Measurements from ENCODE around the gene BHLHA9. TPM values are rescaled to one million over a fixed set of nuclear protein-coding genes. Genes with fewer than 3 reads are reported as not detected.

BHLHA9 gene
- polyA plus RNA-seq, 1 experiment, result not detected

GRCh38 chr17:1313270-1314005 is 43.2 kb downstream of the BHLHA9 start:
- Histone ChIP-seq H3K4me3 (ENCODE audit: low read depth, low read length) (no peak overlapping the region), H3K27ac (ENCODE audit: low read depth, low read length) (no peak overlapping the region), H3K9me3 (ENCODE audit: control insufficient read depth, insufficient read depth, low read length) (no peaks in the 10 kb centered on the region; the same call in 1 of the 2 replicates), H3K27me3 (ENCODE audit: control insufficient read depth, insufficient read depth, low read length) (peaks cover 19% of the 10 kb centered on the region)
- no peak for TF ChIP-seq CTCF (IDR thresholded peaks at IDR 0.05; ENCODE audit: low read depth, low read length)
- no peak for DNase-seq (ENCODE audit: low read depth, low spot score)
- POLR2A ChIA-PET, result no interaction called here
- CTCF ChIA-PET, result no interaction called here

- ChIA-PET POLR2A (interaction anchor here (0.7 kb wide), 1 partner anchor 59 kb away, joined by 4 read pairs; no protein-coding TSS in a partner anchor), CTCF (no interaction called here)
- Histone ChIP-seq H3K27me3 (ENCODE audit: control insufficient read depth, insufficient read depth, low read length) (peaks cover 21% of the 10 kb centered on the region), H3K9me3 (ENCODE audit: control insufficient read depth, insufficient read depth, low read length) (no peaks in the 10 kb centered on the region; the same call in 1 of the 2 replicates), H3K27ac (ENCODE audit: low read depth, low read length) (no peak overlapping the region), H3K4me3 (ENCODE audit: low read depth, low read length) (no peak overlapping the region)
- TF ChIP-seq CTCF (IDR thresholded peaks at IDR 0.05; ENCODE audit: low read depth, low read length), result no peak
- DNase-seq (ENCODE audit: low read depth, low spot score), result no peak
Observed at GRCh38 chr17:1315409-1315808, 45.2 kb downstream of the BHLHA9 start.

- POLR2A ChIA-PET, result no interaction called here
- no peak for DNase-seq (ENCODE audit: low read depth, low spot score)
- Histone ChIP-seq H3K4me3 (ENCODE audit: low read depth, low read length) (no peak overlapping the region), H3K27ac (ENCODE audit: low read depth, low read length) (no peak overlapping the region), H3K27me3 (ENCODE audit: control insufficient read depth, insufficient read depth, low read length) (peaks cover 21% of the 10 kb centered on the region), H3K9me3 (ENCODE audit: control insufficient read depth, insufficient read depth, low read length) (no peaks in the 10 kb centered on the region; the same call in 1 of the 2 replicates)
- CTCF ChIA-PET, result no interaction called here
- no peak for TF ChIP-seq CTCF (IDR thresholded peaks at IDR 0.05; ENCODE audit: low read depth, low read length)
Observed at GRCh38 chr17:1315891-1316403, 45.7 kb downstream of the BHLHA9 start.

Other genes with a start within 250 kb of the BHLHA9 start
- gene ABR, start 90.5 kb upstream of the BHLHA9 start, polyA plus RNA-seq (2011; rRNA removed), result 64.3 and 71.2 TPM in 2 replicates
- not detected in 2 replicates for gene TRARG1, start 9.2 kb downstream of the BHLHA9 start, polyA plus RNA-seq (2011; rRNA removed)
- 884 and 1,187 TPM in 2 replicates for gene YWHAE, start 129.8 kb downstream of the BHLHA9 start, polyA plus RNA-seq (2011; rRNA removed)
- 88.1 and 110 TPM in 2 replicates for gene CRK, start 185.8 kb downstream of the BHLHA9 start, polyA plus RNA-seq (2011; rRNA removed)
- 147 and 169 TPM in 2 replicates for gene MYO1C, start 222.2 kb downstream of the BHLHA9 start, polyA plus RNA-seq (2011; rRNA removed)
- 23.8 and 25.9 TPM in 2 replicates for gene INPP5K, start 246.2 kb downstream of the BHLHA9 start, polyA plus RNA-seq (2011; rRNA removed)